Measurements from ENCODE around the gene SBF1. TPM values are rescaled to one million over a fixed set of nuclear protein-coding genes. Genes with fewer than 3 reads are reported as not detected.

Gene SBF1
- polyA plus RNA-seq, 1 donor from 2014 or later: 58.9 TPM

DNA sequence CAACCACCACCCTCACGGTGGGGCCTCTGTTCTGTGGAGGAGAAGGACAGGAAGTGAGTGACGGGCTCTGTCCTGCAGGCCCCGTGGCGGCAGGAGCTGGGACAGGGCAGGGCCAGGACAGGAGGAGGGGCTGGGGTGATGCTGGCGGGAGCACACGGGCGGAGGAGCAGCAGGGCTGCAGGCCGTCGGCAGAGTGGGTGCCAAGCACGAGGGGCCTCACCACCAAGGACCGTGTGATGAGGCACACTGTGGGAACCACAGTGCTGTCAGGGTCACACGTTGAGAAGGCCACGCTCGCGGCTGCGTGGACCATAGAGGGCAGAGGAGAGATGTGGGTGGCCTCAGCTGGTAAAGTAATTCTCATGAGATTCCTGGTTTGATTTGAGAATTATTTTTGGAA is 42.1 kb upstream of the SBF1 start:
- H3K27me3 ChIP-seq (ENCODE audit: insufficient read depth, low read depth, low read length): no peaks in the 10 kb centered on the region
- H3K36me3 ChIP-seq (ENCODE audit: insufficient read depth, low read length): no peaks in the 10 kb centered on the region
- H3K9me2 ChIP-seq (ENCODE audit: insufficient read depth, low read length): no peaks in the 10 kb centered on the region
- H3K4me3 ChIP-seq (ENCODE audit: low read length): no peak overlapping the region
- H3F3A ChIP-seq (ENCODE audit: insufficient read depth, low read length, poor library complexity, severe bottlenecking): no peaks in the 10 kb centered on the region
- no peaks in the 10 kb centered on the region for H4K20me1 ChIP-seq (ENCODE audit: insufficient read depth)
- no peak overlapping the region for H2AFZ ChIP-seq (ENCODE audit: low read depth, low read length)
- H3K9ac ChIP-seq (ENCODE audit: low read length): no peak overlapping the region
- no peak overlapping the region for H3K27ac ChIP-seq (ENCODE audit: low read length)
- TF ChIP-seq, protein P1, sequence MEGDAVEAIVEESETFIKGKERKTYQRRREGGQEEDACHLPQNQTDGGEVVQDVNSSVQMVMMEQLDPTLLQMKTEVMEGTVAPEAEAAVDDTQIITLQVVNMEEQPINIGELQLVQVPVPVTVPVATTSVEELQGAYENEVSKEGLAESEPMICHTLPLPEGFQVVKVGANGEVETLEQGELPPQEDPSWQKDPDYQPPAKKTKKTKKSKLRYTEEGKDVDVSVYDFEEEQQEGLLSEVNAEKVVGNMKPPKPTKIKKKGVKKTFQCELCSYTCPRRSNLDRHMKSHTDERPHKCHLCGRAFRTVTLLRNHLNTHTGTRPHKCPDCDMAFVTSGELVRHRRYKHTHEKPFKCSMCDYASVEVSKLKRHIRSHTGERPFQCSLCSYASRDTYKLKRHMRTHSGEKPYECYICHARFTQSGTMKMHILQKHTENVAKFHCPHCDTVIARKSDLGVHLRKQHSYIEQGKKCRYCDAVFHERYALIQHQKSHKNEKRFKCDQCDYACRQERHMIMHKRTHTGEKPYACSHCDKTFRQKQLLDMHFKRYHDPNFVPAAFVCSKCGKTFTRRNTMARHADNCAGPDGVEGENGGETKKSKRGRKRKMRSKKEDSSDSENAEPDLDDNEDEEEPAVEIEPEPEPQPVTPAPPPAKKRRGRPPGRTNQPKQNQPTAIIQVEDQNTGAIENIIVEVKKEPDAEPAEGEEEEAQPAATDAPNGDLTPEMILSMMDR (IDR thresholded peaks at IDR 0.05; ENCODE audit: poor library complexity, severe bottlenecking): no peak
- TF ChIP-seq TAF1 (IDR thresholded peaks at IDR 0.05; ENCODE audit: low read depth): no peak
- TF ChIP-seq, protein P2, sequence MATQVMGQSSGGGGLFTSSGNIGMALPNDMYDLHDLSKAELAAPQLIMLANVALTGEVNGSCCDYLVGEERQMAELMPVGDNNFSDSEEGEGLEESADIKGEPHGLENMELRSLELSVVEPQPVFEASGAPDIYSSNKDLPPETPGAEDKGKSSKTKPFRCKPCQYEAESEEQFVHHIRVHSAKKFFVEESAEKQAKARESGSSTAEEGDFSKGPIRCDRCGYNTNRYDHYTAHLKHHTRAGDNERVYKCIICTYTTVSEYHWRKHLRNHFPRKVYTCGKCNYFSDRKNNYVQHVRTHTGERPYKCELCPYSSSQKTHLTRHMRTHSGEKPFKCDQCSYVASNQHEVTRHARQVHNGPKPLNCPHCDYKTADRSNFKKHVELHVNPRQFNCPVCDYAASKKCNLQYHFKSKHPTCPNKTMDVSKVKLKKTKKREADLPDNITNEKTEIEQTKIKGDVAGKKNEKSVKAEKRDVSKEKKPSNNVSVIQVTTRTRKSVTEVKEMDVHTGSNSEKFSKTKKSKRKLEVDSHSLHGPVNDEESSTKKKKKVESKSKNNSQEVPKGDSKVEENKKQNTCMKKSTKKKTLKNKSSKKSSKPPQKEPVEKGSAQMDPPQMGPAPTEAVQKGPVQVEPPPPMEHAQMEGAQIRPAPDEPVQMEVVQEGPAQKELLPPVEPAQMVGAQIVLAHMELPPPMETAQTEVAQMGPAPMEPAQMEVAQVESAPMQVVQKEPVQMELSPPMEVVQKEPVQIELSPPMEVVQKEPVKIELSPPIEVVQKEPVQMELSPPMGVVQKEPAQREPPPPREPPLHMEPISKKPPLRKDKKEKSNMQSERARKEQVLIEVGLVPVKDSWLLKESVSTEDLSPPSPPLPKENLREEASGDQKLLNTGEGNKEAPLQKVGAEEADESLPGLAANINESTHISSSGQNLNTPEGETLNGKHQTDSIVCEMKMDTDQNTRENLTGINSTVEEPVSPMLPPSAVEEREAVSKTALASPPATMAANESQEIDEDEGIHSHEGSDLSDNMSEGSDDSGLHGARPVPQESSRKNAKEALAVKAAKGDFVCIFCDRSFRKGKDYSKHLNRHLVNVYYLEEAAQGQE (IDR thresholded peaks at IDR 0.05; ENCODE audit: borderline replicate concordance): no peak
- TF ChIP-seq POLR2AphosphoS5 (IDR thresholded peaks at IDR 0.05): no peak
- no peak for TF ChIP-seq EP300 (conservative IDR thresholded peaks at IDR 0.05; ENCODE audit: poor library complexity, severe bottlenecking)
- TF ChIP-seq SMC3 (conservative IDR thresholded peaks at IDR 0.05; ENCODE audit: poor library complexity): no peak
- no peak for TF ChIP-seq MXI1 (conservative IDR thresholded peaks at IDR 0.05; ENCODE audit: poor library complexity, severe bottlenecking)
- TF ChIP-seq EZH2 (IDR thresholded peaks at IDR 0.05; ENCODE audit: borderline replicate concordance, insufficient read depth, low read length, poor library complexity, severe bottlenecking): no peak
- no peak for TF ChIP-seq RAD21 (conservative IDR thresholded peaks at IDR 0.05)
- peaks cover 7% of the 10 kb centered on the region for H3K79me2 ChIP-seq (replicated peaks; ENCODE audit: insufficient read depth, low read length)
- H3K4me2 ChIP-seq (ENCODE audit: low read length): no peak overlapping the region
- H3K9me3 ChIP-seq (ENCODE audit: low read length): no peaks in the 10 kb centered on the region

DNA sequence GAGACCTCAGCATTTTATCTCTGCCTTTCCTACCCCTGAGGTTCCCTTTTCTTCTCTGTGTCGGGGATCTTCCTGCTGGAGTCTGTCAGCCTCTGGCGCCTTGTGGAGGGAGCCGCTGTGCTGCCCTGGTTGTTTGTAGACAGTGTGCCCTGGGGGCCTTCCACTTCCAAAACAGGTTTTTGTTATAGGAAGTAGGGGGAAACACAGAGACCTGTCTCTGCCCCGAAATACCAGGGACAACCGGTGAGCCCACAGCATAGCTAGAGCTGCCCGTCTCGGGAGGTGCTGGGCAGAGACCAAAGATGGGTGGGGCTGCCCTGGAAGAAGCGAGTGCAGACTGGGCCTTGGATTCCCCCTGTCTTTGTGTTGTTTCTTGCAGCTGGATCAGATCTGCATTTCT is 41.2 kb upstream of the SBF1 start:
- H3K79me2 ChIP-seq (replicated peaks; ENCODE audit: insufficient read depth, low read length): peaks cover 7% of the 10 kb centered on the region
- no peak overlapping the region for H2AFZ ChIP-seq (ENCODE audit: low read depth, low read length)
- H3K9me2 ChIP-seq (ENCODE audit: insufficient read depth, low read length): no peaks in the 10 kb centered on the region
- H3K27ac ChIP-seq (ENCODE audit: low read length): no peak overlapping the region
- TF ChIP-seq EZH2 (IDR thresholded peaks at IDR 0.05; ENCODE audit: borderline replicate concordance, insufficient read depth, low read length, poor library complexity, severe bottlenecking): no peak
- TF ChIP-seq RAD21 (conservative IDR thresholded peaks at IDR 0.05): no peak
- no peak for TF ChIP-seq EP300 (conservative IDR thresholded peaks at IDR 0.05; ENCODE audit: poor library complexity, severe bottlenecking)
- H3K9me3 ChIP-seq (ENCODE audit: low read length): no peaks in the 10 kb centered on the region
- H3K27me3 ChIP-seq (ENCODE audit: insufficient read depth, low read depth, low read length): no peaks in the 10 kb centered on the region
- H3K9ac ChIP-seq (ENCODE audit: low read length): no peak overlapping the region
- no peak overlapping the region for H3K4me2 ChIP-seq (ENCODE audit: low read length)
- H3K4me3 ChIP-seq (ENCODE audit: low read length): no peak overlapping the region
- no peaks in the 10 kb centered on the region for H3K36me3 ChIP-seq (ENCODE audit: insufficient read depth, low read length)
- no peaks in the 10 kb centered on the region for H3F3A ChIP-seq (ENCODE audit: insufficient read depth, low read length, poor library complexity, severe bottlenecking)
- H4K20me1 ChIP-seq (ENCODE audit: insufficient read depth): no peaks in the 10 kb centered on the region
